Mucosa of stomach (tissue), 1 donor: ENCODE measurements around the gene CLDN8.

Source experiments
- H3K27me3 ChIP-seq: one replicate; pipeline ENCODE4 v1.7.0; 2013; ENCODE audit warnings: mild to moderate bottlenecking, low read length; ENCODE audit not compliant: control insufficient read depth, insufficient read depth
- H3K36me3 ChIP-seq: one replicate; pipeline ENCODE4 v1.7.0; 2013; ENCODE audit warnings: low read length; ENCODE audit not compliant: control insufficient read depth, insufficient read depth
- H3K4me1 ChIP-seq: one replicate; pipeline ENCODE4 v1.7.0; 2013; ENCODE audit warnings: mild to moderate bottlenecking, low read length; ENCODE audit not compliant: control insufficient read depth, insufficient read depth
- H3K4me3 ChIP-seq: one replicate; pipeline ENCODE4 v1.7.0; 2013; ENCODE audit warnings: low read length
- H3K9ac ChIP-seq: one replicate; pipeline ENCODE4 v1.7.0; 2013; ENCODE audit warnings: mild to moderate bottlenecking, low read length, moderate library complexity
- H3K9me3 ChIP-seq: one replicate; pipeline ENCODE4 v1.7.0; 2013; ENCODE audit warnings: mild to moderate bottlenecking, low read length, moderate library complexity; ENCODE audit not compliant: control insufficient read depth
- donor health status: Pancreatic carcinoma.

The CLDN8 gene

DNA sequence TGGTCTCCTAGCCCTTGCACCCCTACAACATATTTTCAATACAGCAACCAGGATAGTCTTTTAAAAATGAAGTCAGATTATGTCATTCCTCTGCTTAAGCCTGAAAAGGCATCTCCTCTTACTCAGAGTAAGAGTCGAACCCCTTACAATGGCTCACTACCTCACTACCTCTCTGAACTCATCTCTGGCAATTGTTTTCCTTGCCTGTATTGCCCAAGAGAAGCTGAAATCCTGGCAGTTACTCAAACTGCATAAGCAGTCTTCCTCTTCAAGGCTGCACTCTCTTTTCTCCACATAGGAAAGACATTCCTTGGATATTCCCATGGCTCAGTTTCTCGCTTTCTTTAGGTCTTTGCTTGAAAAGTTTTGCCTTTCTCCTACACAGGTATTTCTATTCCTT is 22.7 kb downstream of the CLDN8 start:
- Histone ChIP-seq H3K27me3 (no peaks in the 10 kb centered on the region), H3K9me3 (no peaks in the 10 kb centered on the region), H3K4me3 (no peak overlapping the region), H3K9ac (no peak overlapping the region), H3K36me3 (no peaks in the 10 kb centered on the region), H3K4me1 (no peaks in the 10 kb centered on the region)

GRCh38 chr21:30190554-30190953 is 25.3 kb downstream of the CLDN8 start:
- H3K9ac ChIP-seq: no peak overlapping the region
- H3K4me1 ChIP-seq: no peaks in the 10 kb centered on the region
- no peaks in the 10 kb centered on the region for H3K27me3 ChIP-seq
- no peaks in the 10 kb centered on the region for H3K9me3 ChIP-seq
- no peaks in the 10 kb centered on the region for H3K36me3 ChIP-seq
- no peak overlapping the region for H3K4me3 ChIP-seq

- no peak overlapping the region for H3K9ac ChIP-seq
- H3K9me3 ChIP-seq: no peaks in the 10 kb centered on the region
- H3K4me3 ChIP-seq: no peak overlapping the region
- no peaks in the 10 kb centered on the region for H3K27me3 ChIP-seq
- no peaks in the 10 kb centered on the region for H3K36me3 ChIP-seq
- H3K4me1 ChIP-seq: no peaks in the 10 kb centered on the region
Measured at GRCh38 chr21:30189773-30190172, 26.1 kb downstream of the CLDN8 start.

GRCh38 chr21:30186242-30186641 is 29.7 kb downstream of the CLDN8 start:
- no peaks in the 10 kb centered on the region for H3K27me3 ChIP-seq
- no peaks in the 10 kb centered on the region for H3K36me3 ChIP-seq
- H3K9ac ChIP-seq: no peak overlapping the region
- H3K4me3 ChIP-seq: no peak overlapping the region
- H3K4me1 ChIP-seq: no peaks in the 10 kb centered on the region
- H3K9me3 ChIP-seq: no peaks in the 10 kb centered on the region

DNA sequence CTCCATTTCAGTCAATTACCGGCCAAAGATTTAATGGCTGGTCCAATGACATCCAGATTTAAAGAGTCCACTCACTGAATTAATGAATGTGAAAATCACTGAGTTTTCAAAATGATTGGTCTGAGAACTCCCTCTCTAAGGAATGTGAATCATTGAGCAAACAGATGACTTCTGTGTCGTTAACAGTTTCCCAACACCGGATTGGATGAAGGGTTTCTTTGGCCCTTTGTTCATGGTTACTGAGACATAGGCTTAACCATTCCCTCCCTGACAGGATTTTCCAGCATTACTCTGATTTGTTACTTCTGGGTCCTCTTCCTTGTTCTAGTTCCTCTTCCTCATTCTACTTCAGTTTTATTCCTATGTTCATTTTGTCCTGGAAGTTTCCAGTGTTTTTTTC is 47.8 kb downstream of the CLDN8 start:
- Histone ChIP-seq H3K4me3 (no peak overlapping the region), H3K9me3 (no peaks in the 10 kb centered on the region), H3K36me3 (no peaks in the 10 kb centered on the region), H3K9ac (no peak overlapping the region), H3K27me3 (no peaks in the 10 kb centered on the region), H3K4me1 (no peaks in the 10 kb centered on the region)

DNA sequence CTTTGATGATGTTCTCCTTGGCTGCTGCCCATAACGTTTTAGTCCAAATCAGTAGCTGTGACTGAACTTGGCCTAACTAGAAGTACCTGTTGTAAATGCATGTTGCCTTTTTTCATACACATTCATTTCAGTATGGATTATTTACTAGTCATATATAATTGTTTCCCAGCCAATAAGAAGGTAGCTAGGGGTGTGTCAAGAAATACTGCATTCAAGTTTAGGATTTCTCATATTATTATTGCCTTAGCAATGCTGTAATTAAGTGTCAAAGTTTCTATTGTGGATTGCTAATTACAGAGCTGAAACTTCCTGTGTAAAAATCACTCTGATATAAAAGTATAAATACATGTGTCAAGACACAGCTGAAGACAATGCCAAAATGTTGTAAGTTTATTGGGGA is 49.2 kb downstream of the CLDN8 start, which contains the start of gene CLDN17:
Gene CLDN17, minus strand, starts transcription at position 101 of the 400 bp plus-strand sequence. CDS start 188 bp downstream, outside the sequence.
- H3K4me1 ChIP-seq: no peaks in the 10 kb centered on the region
- no peak within 1 kb of the TSS for H3K9ac ChIP-seq
- H3K4me3 ChIP-seq: no peak within 1 kb of the TSS
- H3K27me3 ChIP-seq: no peaks in the 10 kb centered on the region
- H3K36me3 ChIP-seq: no peaks in the 10 kb centered on the region
- no peaks in the 10 kb centered on the region for H3K9me3 ChIP-seq

DNA sequence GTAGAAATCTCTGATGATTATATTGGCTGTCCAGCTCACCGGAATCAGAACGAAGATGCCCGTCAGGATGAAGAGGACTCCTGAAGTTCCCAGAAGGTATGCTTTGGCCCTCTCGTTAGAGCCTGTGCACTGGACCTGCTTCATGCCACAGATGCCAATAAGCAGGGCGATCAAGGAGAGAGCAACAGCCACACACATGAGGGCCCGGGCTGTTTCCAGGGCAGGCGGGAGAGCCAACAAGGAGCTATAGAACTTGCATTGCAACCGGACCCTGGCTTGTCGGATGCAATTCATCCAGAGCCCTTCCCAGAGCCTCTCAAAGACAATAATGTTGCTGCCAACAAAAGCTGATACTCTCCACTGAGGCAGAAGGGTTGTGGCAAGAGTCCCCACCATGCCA is 49.7 kb downstream of the CLDN8 start:
- Histone ChIP-seq H3K9ac (no peak overlapping the region), H3K4me3 (no peak overlapping the region), H3K27me3 (no peaks in the 10 kb centered on the region)

GRCh38 chr21:30164796-30165195 is 51.1 kb downstream of the CLDN8 start:
- Histone ChIP-seq H3K4me1 (no peaks in the 10 kb centered on the region), H3K36me3 (no peaks in the 10 kb centered on the region), H3K9me3 (no peaks in the 10 kb centered on the region), H3K4me3 (no peak overlapping the region), H3K27me3 (no peaks in the 10 kb centered on the region), H3K9ac (no peak overlapping the region)

More for the DNA sequence above, 49.7 kb downstream of the CLDN8 start:
- Histone ChIP-seq H3K9me3 (no peaks in the 10 kb centered on the region), H3K4me1 (no peaks in the 10 kb centered on the region), H3K36me3 (no peaks in the 10 kb centered on the region)
